ENCODE data around the gene PNPLA5. TPM values are rescaled to one million over a fixed set of nuclear protein-coding genes. Genes with fewer than 3 reads are reported as not detected.
A peak's percentile ranks its signal among the peaks of the same experiment; 100 is the strongest.

Gene PNPLA5
- total and polyA plus RNA-seq, 9 of the 15 experiments (the other 6 are each of a cell fraction or from before 2014, with no cell fraction given), result not detected

- TF ChIP-seq TGIF2 (CRISPR knock-in tag; IDR thresholded peaks at IDR 0.05), result no peak
- no peak for TF ChIP-seq SREBF2 (CRISPR knock-in tag; IDR thresholded peaks at IDR 0.05)
- TF ChIP-seq ZNF175 (CRISPR knock-in tag; IDR thresholded peaks at IDR 0.05; ENCODE audit: low read depth), result no peak
- TF ChIP-seq NR1H2 (CRISPR knock-in tag; IDR thresholded peaks at IDR 0.05), result no peak
- TF ChIP-seq RAD21 (CRISPR knock-in tag; conservative IDR thresholded peaks at IDR 0.05 in 1 of 2, IDR thresholded peaks at IDR 0.05 in 1 of 2), result peak in 1 of 2 experiments; percentile 53; a peak in 2 of 4 replicates
- TF ChIP-seq HES1 (IDR thresholded peaks at IDR 0.05; ENCODE audit: low read depth), result no peak
- peak; percentile 44; the same call in 1 of the 2 replicates for TF ChIP-seq CTBP1 (IDR thresholded peaks at IDR 0.05; ENCODE audit: borderline replicate concordance)
- TF ChIP-seq, protein P1, sequence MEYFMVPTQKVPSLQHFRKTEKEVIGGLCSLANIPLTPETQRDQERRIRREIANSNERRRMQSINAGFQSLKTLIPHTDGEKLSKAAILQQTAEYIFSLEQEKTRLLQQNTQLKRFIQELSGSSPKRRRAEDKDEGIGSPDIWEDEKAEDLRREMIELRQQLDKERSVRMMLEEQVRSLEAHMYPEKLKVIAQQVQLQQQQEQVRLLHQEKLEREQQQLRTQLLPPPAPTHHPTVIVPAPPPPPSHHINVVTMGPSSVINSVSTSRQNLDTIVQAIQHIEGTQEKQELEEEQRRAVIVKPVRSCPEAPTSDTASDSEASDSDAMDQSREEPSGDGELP (CRISPR knock-in tag; IDR thresholded peaks at IDR 0.05; ENCODE audit: borderline replicate concordance), result peak; percentile 26; the same call in 1 of the 2 replicates
- TF ChIP-seq RNF219 (CRISPR knock-in tag; IDR thresholded peaks at IDR 0.05), result no peak
- no peak for TF ChIP-seq MTF1 (CRISPR knock-in tag; IDR thresholded peaks at IDR 0.05; ENCODE audit: borderline replicate concordance)
- no peak for TF ChIP-seq ZNF512 (tag; IDR thresholded peaks at IDR 0.05)
- no peak for TF ChIP-seq NR4A1 (CRISPR knock-in tag; IDR thresholded peaks at IDR 0.05)
- TF ChIP-seq NR4A1 (tag; IDR thresholded peaks at IDR 0.05), result no peak
- no peak for TF ChIP-seq KDM2B (CRISPR knock-in tag; IDR thresholded peaks at IDR 0.05)
- no peak for TF ChIP-seq TRIM24 (IDR thresholded peaks at IDR 0.05)
- TF ChIP-seq ELF2 (CRISPR knock-in tag; IDR thresholded peaks at IDR 0.05), result no peak
- no peak for TF ChIP-seq VEZF1 (CRISPR knock-in tag; IDR thresholded peaks at IDR 0.05)
- no peak for TF ChIP-seq GATAD2A (IDR thresholded peaks at IDR 0.05)
- no peak for TF ChIP-seq HLTF (IDR thresholded peaks at IDR 0.05)
- TF ChIP-seq ZNF280B (CRISPR knock-in tag; IDR thresholded peaks at IDR 0.05), result no peak
- TF ChIP-seq CBFA2T2 (conservative IDR thresholded peaks at IDR 0.05), result no peak
Measured at GRCh38 chr22:43883012-43883661, 8.7 kb downstream of the PNPLA5 start (continued).
